AG04449 (cell line): ENCODE data around the gene MYO7A.

Experiments
- CTCF ChIA-PET: fragments of 350-600 bp; formaldehyde crosslinking; extraction: SDS; loops from one replicate; lab custom pipeline; 2021; ENCODE audit warnings: antibody characterized with exemption; lab: Yijun Ruan, JAX
- POLR2A ChIA-PET: fragments of 400-600, 350-600 bp; formaldehyde crosslinking; extraction: SDS; loops from one replicate; lab custom pipeline; 2020; ENCODE audit warnings: antibody characterized with exemption, inconsistent platforms; lab: Yijun Ruan, JAX
- DNase-seq: peaks from one replicate; pipeline ENCODE4 v3.0.0-alpha.2; 2010; ENCODE audit warnings: low read depth, low spot score
- H3K4me3 ChIP-seq: 2 replicates; pipeline ENCODE4 v1.5.1; 2011; ENCODE audit warnings: low read depth, mild to moderate bottlenecking, control low read depth, low read length
- TF ChIP-seq, protein P1 (sequence below): IDR thresholded peaks from one replicate; pipeline ENCODE4 v1.5.1; 2011; ENCODE audit warnings: mild to moderate bottlenecking, moderate library complexity, low read length, control low read depth, inconsistent platforms; ENCODE audit not compliant: insufficient read depth; ENCODE audit errors: missing control alignments

The MYO7A gene

DNA sequence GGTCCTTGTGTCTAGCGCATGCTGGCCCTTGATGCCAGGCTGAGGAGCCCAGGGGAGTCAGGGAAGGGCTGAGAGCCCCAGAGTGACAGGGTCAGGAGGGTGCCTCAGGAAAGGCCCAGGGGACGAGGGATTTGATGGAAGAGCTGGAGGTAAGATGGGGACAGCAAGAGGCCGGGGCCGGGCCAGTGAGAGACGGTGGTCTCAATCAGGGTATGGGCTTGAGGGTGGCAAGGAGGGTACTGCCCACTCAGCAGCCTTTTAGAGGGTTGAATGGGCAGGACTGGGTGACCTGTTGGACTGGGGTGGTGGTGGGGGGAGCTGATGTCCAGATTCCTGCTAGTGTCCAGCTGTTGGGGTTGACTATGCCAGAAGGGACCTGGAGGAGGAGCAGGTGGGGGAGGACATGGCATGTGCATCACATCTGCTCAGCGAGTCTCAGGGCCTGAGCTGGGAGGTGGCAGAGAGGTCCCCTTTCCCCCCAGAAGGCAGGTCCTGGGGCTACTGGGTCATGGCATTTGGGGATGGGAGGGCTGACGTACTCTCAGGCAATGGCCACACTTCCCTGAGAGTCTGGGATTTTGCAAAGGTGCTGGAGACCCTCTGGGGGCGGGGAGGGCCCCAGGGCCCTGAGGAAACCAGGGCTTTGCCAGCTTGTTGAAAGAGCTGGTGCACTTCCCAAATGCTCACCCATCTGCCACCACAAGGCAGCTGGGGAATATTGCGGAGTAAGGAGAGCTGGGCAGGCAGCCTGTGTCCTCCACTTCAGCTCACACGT lies 18.4 kb downstream of the MYO7A start:
- CTCF ChIA-PET, result interaction anchor here (0.9 to 5.4 kb wide), 4 partner anchors 11 to 401 kb away, joined by 4 to 41 read pairs (median 6); partner anchors contain the start of gene MYO7A
- H3K4me3 ChIP-seq, result no peak overlapping the region
- POLR2A ChIA-PET, result interaction anchor here (0.7 kb wide), 1 partner anchor 403 kb away, joined by 3 read pairs; no protein-coding TSS in a partner anchor
- TF ChIP-seq, protein P1, sequence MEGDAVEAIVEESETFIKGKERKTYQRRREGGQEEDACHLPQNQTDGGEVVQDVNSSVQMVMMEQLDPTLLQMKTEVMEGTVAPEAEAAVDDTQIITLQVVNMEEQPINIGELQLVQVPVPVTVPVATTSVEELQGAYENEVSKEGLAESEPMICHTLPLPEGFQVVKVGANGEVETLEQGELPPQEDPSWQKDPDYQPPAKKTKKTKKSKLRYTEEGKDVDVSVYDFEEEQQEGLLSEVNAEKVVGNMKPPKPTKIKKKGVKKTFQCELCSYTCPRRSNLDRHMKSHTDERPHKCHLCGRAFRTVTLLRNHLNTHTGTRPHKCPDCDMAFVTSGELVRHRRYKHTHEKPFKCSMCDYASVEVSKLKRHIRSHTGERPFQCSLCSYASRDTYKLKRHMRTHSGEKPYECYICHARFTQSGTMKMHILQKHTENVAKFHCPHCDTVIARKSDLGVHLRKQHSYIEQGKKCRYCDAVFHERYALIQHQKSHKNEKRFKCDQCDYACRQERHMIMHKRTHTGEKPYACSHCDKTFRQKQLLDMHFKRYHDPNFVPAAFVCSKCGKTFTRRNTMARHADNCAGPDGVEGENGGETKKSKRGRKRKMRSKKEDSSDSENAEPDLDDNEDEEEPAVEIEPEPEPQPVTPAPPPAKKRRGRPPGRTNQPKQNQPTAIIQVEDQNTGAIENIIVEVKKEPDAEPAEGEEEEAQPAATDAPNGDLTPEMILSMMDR, result no peak
- DNase-seq, result no peak

DNA sequence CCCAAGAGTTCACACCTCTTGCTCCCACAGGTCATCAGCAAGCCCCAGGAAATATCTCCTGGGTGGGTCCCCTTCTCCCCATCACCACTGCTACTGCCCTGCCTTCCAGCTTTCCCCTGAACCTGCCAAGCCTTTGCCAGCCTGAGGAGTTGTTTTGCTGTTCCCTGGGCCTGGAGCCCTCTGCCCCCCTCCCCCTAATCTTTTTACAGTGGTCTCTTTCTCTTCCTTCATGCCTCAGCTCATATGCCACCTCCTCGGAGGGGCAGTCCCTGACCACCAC lies 18.9 kb downstream of the MYO7A start:
- H3K4me3 ChIP-seq, result no peak overlapping the region
- ChIA-PET CTCF (interaction anchor here (0.9 to 5.4 kb wide), 4 partner anchors 11 to 401 kb away, joined by 4 to 41 read pairs (median 6); partner anchors contain the start of gene MYO7A), POLR2A (interaction anchor here (0.7 kb wide), 1 partner anchor 402 kb away, joined by 3 read pairs; no protein-coding TSS in a partner anchor)
- TF ChIP-seq, protein P1, result no peak
- no peak for DNase-seq

DNA sequence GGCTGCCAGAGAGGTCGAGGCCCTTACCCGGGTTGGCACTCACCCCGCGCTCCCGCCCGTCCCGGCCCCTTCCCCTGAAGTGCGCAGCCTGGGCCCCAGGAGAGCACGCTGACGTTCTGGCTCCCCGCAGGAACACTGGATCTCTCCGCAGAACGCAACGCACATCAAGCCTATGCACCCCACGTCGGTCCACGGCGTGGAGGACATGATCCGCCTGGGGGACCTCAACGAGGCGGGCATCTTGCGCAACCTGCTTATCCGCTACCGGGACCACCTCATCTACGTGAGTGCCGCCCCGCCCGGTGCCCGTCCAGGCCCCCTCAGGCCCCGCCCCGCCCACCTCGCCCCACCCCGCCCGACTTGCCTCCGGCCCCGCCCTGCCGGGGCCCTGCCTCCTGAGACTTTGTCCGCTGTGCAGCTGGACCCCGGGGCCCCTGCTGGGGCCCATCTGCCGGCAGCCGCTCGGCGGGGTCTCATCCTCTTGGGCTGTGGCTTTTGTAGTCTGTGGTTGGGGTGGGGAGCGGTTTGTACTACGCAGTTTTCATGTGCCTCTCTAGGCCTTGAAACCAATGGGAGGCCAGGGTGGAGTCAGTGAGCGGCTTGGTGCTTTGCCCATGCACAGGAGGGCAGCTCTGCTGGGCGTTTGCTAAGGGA lies 19.7 kb downstream of the MYO7A start:
- no peak overlapping the region for H3K4me3 ChIP-seq
- POLR2A ChIA-PET, result no interaction called here
- TF ChIP-seq, protein P1, result no peak
- no peak for DNase-seq
- CTCF ChIA-PET, result interaction anchor here (0.6 to 5.4 kb wide), 5 partner anchors 20 to 418 kb away, joined by 3 to 41 read pairs (median 9); partner anchors contain the start of gene MYO7A

DNA sequence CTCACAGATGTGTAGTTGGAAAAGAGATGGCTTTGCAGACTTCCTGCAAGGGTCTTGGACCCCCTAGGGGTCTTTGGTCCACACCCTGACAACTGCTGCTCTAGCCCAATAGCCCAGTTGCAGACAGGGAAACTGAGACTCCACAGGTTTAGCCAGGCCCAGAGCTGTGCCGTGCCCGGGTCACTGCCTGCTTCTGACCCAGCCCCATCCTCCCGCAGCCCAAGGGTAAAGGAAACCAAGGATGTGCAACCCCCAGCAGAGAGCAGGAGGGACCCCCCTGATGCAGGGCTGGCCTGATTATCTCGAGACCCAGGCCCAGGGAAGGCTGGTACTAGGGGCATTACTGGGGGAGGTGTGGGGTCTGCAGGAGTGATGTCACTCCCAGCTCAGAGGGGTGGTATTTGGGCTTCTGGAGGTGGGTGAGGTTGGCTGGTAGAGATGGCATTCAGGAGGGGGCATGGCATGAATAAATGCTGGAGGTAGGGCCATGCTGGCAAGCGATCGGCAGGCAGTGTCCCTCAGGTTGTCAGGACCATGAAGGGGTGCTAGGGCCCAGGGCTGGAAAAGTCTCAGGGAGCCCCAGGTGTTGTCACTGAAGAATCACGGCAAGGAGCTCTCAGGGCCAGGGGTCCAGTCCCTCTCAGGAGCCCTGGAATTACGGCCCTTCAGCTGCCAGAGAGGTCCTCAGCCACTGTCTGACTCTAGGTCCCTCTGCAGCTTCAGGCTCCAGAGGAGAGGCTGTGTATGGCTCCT lies 21.1 kb downstream of the MYO7A start:
- TF ChIP-seq, protein P1, result no peak
- DNase-seq, result no peak
- CTCF ChIA-PET, result interaction anchor here (0.9 to 3.9 kb wide), 4 partner anchors 15 to 229 kb away, joined by 3 to 22 read pairs (median 4); partner anchors contain the start of gene MYO7A
- H3K4me3 ChIP-seq, result no peak overlapping the region
- POLR2A ChIA-PET, result no interaction called here

DNA sequence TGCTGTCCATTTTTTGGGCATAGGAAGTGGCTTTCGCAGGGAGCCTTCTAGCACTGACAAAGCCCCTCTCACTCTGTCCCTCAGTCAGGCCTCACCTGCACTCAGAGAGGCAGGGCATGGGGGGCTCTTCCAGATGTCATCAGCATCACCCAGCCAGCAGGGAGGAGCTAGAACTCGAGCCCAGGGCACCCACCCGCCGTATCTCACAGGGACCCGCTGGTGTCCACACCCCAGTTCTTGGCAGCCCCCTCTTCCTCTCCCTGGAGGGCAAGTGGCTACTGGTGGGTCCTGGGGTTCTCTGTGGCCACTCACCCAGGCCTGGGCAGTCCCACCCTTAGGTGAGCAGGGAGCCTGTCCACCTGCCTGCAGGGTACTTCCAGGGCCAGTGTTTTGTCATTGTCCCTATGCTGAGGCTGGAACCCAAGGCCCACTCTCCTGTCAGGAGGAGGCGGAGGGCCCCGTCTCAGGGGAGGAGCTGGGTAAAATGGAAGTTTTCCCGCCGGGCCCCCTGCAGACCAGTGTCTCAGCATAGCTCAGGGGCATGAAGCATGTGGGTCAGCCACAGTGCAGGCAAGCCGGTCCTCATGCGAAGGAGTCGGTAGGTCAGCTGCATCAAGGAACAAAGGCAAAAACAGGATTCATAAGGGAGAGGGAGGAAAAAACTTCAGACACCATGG lies 21.8 kb downstream of the MYO7A start:
- TF ChIP-seq, protein P1, result no peak
- no peak overlapping the region for H3K4me3 ChIP-seq
- no peak for DNase-seq
- ChIA-PET CTCF (interaction anchor here (1.4 to 3.9 kb wide), 3 partner anchors 23 to 59 kb away, joined by 3 to 22 read pairs (median 6); partner anchors contain the start of gene MYO7A), POLR2A (no interaction called here)
